GM12891 (cell line): ENCODE results near the gene XPNPEP3.

Experiments used
- POLR2A ChIP-seq: IDR thresholded peaks from 2 replicates; pipeline ENCODE4 v1.6.1; 2011; ENCODE audit warnings: low read depth, low read length, control low read depth
- POLR2AphosphoS5 ChIP-seq: IDR thresholded peaks from 2 replicates; pipeline ENCODE4 v1.6.1; 2011; ENCODE audit warnings: low read depth, low read length, control low read depth

GRCh38 chr22:40939202-40939601, 82.3 kb downstream of the XPNPEP3 start:
- TF ChIP-seq POLR2A = no peak
- no peak for TF ChIP-seq POLR2AphosphoS5
